ENCODE measurements around the gene DCST2.

DCST2 gene

GRCh38 chr1:155069551-155070157 lies 36.1 kb upstream of the DCST2 start:
- DNase-seq (ENCODE audit: low read depth), result no peak

- no peak for DNase-seq (ENCODE audit: low read depth)
Measured at GRCh38 chr1:155068599-155068998, 35.0 kb upstream of the DCST2 start.

GRCh38 chr1:155066777-155067176 lies 33.2 kb upstream of the DCST2 start:
- no peak for DNase-seq (ENCODE audit: low read depth)

GRCh38 chr1:155064832-155065429 lies 31.4 kb upstream of the DCST2 start:
- no peak for DNase-seq (ENCODE audit: low read depth)

- no peak for DNase-seq (ENCODE audit: low read depth)
Measured at GRCh38 chr1:155064111-155064831, 30.7 kb upstream of the DCST2 start.

- peak; percentile 68 for DNase-seq (ENCODE audit: low read depth)
Measured at GRCh38 chr1:155063550-155064110, 30.0 kb upstream of the DCST2 start, which contains the start of gene EFNA4. Gene EFNA4, plus strand, starts transcription at chr1:155063740. Its CDS starts 84 bp downstream, at chr1:155063824.

- peak; percentile 62 for DNase-seq (ENCODE audit: low read depth)
Measured at GRCh38 chr1:155062702-155063411, 29.3 kb upstream of the DCST2 start.

GRCh38 chr1:155062151-155062686 lies 28.6 kb upstream of the DCST2 start:
- DNase-seq (ENCODE audit: low read depth), result no peak

- DNase-seq (ENCODE audit: low read depth), result peak; percentile 91
Measured at GRCh38 chr1:155061381-155062150, 28.0 kb upstream of the DCST2 start.

GRCh38 chr1:155060736-155061135 lies 27.2 kb upstream of the DCST2 start:
- DNase-seq (ENCODE audit: low read depth), result no peak

GRCh38 chr1:155057788-155058211 lies 24.2 kb upstream of the DCST2 start:
- DNase-seq (ENCODE audit: low read depth), result no peak

- no peak for DNase-seq (ENCODE audit: low read depth)
Measured at GRCh38 chr1:155057104-155057503, 23.5 kb upstream of the DCST2 start.

- no peak for DNase-seq (ENCODE audit: low read depth)
Measured at GRCh38 chr1:155053531-155054105, 20.0 kb upstream of the DCST2 start.

- DNase-seq (ENCODE audit: low read depth), result no peak
Measured at GRCh38 chr1:155052439-155053395, 19.1 kb upstream of the DCST2 start.

GRCh38 chr1:155051777-155052398 lies 18.3 kb upstream of the DCST2 start:
- DNase-seq (ENCODE audit: low read depth), result no peak

- DNase-seq (ENCODE audit: low read depth), result no peak
Measured at GRCh38 chr1:155051342-155051776, 17.8 kb upstream of the DCST2 start.

GRCh38 chr1:155050560-155051341 lies 17.2 kb upstream of the DCST2 start, which contains the start of gene ADAM15:
Gene ADAM15, plus strand, starts transcription at chr1:155051316. Its CDS starts 71 bp downstream, at chr1:155051387.
- peak; percentile 67 for DNase-seq (ENCODE audit: low read depth)

All from stimulated activated CD8-positive, alpha-beta memory T cell treated with anti-CD3 and anti-CD28 coated beads, Interleukin-4, amount 100 ng/mL, for 24 hours (primary cell).